ENCODE data around the gene MOXD1.

DNA sequence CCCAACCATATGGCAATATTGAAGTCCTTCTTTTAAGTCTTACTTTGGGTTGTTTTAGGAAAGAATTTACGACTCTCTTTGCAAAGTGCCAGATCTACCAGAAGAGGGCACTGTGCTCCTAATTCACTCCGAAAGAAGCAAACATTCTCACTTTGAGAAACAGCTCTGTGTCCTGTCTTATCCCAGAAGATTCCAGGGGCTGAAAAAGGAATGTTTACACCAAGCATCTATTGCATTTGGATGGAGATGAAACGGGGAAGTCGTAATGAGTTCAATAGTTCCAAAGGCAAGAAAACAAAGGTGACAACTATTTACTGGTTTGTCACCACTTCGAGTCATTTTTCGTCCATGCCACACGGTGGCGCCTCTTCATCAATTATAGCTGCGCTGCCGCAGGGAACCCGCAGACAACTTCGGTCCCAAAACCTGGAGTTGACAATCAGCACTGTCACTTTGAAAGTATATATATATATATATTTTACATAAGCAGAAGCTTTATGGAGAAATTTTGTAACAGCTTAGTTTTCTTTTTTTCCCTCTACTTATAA lies 121.6 kb downstream of the MOXD1 start:
- TF ChIP-seq, protein P1, sequence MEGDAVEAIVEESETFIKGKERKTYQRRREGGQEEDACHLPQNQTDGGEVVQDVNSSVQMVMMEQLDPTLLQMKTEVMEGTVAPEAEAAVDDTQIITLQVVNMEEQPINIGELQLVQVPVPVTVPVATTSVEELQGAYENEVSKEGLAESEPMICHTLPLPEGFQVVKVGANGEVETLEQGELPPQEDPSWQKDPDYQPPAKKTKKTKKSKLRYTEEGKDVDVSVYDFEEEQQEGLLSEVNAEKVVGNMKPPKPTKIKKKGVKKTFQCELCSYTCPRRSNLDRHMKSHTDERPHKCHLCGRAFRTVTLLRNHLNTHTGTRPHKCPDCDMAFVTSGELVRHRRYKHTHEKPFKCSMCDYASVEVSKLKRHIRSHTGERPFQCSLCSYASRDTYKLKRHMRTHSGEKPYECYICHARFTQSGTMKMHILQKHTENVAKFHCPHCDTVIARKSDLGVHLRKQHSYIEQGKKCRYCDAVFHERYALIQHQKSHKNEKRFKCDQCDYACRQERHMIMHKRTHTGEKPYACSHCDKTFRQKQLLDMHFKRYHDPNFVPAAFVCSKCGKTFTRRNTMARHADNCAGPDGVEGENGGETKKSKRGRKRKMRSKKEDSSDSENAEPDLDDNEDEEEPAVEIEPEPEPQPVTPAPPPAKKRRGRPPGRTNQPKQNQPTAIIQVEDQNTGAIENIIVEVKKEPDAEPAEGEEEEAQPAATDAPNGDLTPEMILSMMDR (conservative IDR thresholded peaks at IDR 0.05; ENCODE audit: low read length): peak; percentile 100
- TF ChIP-seq EZH2phosphoT487 (IDR thresholded peaks at IDR 0.05; ENCODE audit: borderline replicate concordance, low read depth, low read length): no peak
